ENCODE results near the gene NCOA1.

DNA sequence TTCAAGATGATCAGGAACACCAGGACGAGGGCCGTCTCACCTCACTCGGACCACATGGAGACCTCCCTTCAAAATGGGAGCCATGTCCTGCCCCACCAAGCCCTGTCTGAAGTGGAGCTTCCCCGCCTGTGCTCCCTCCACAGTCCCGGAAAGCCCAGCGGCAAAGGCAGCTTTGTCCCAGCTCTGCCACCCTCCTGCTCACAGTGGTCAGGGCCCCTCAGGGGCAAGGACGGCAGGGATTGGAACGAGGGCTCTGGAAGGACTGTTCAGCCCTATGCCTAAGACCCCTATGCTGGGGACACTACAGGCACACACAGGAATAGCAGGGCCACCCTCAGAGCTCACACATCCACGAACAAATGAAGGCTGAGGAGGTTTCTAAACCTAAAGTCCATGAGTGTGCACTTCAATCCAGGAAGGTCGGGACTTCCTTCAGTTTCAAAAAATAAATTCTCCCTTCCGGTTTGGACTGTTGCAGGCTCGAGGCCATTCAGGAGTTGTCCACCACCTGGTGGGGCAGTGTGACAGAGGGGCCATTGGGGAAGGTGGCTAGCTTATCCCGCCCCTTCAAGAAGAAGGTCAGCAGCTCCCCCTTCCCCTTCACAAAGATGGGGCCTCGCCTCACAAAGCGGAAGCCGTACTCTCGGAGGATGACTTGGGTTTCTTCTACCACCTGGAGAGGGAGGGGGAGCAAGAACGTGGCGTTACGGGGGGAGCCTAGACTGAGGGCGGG is 328.6 kb downstream of the NCOA1 start:
- TF ChIP-seq, protein P1, sequence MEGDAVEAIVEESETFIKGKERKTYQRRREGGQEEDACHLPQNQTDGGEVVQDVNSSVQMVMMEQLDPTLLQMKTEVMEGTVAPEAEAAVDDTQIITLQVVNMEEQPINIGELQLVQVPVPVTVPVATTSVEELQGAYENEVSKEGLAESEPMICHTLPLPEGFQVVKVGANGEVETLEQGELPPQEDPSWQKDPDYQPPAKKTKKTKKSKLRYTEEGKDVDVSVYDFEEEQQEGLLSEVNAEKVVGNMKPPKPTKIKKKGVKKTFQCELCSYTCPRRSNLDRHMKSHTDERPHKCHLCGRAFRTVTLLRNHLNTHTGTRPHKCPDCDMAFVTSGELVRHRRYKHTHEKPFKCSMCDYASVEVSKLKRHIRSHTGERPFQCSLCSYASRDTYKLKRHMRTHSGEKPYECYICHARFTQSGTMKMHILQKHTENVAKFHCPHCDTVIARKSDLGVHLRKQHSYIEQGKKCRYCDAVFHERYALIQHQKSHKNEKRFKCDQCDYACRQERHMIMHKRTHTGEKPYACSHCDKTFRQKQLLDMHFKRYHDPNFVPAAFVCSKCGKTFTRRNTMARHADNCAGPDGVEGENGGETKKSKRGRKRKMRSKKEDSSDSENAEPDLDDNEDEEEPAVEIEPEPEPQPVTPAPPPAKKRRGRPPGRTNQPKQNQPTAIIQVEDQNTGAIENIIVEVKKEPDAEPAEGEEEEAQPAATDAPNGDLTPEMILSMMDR (tag by site-specific recombination; IDR thresholded peaks at IDR 0.05), result no peak
- TF ChIP-seq ZBTB48 (tag by site-specific recombination; IDR thresholded peaks at IDR 0.05) (no peak), YY1 (tag by site-specific recombination; IDR thresholded peaks at IDR 0.05) (no peak), ZNF26 (tag by site-specific recombination; IDR thresholded peaks at IDR 0.05) (no peak), ZNF830 (tag by site-specific recombination; IDR thresholded peaks at IDR 0.05; ENCODE audit: low read depth) (no peak), REST (tag by site-specific recombination; IDR thresholded peaks at IDR 0.05) (no peak), ZNF600 (tag by site-specific recombination; IDR thresholded peaks at IDR 0.05) (no peak), ZNF423 (tag by site-specific recombination; IDR thresholded peaks at IDR 0.05) (no peak), ZNF121 (tag by site-specific recombination; IDR thresholded peaks at IDR 0.05) (no peak), ZBTB8A (tag by site-specific recombination; IDR thresholded peaks at IDR 0.05) (no peak), KLF1 (tag by site-specific recombination; IDR thresholded peaks at IDR 0.05) (no peak)
